Nephron (organoid): ENCODE measurements around the gene GUCY2C.
A peak's percentile ranks its signal among the peaks of the same experiment; 100 is the strongest.

Source experiments
- H3K27ac Mint-ChIP-seq, 3 experiments: 2 replicates each; pipeline ENCODE4 v1.8.0; 2020; ENCODE audit warnings: mixed read lengths in 3 of 3, mild to moderate bottlenecking in 2 of 3, moderate library complexity in 1 of 3
- H3K27me3 Mint-ChIP-seq: 2 replicates; pipeline ENCODE4 v1.8.0; 2021; ENCODE audit warnings: low read depth, mild to moderate bottlenecking, moderate library complexity, mixed read lengths
- H3K36me3 Mint-ChIP-seq: 2 replicates; pipeline ENCODE4 v1.8.0; 2020; ENCODE audit warnings: low read depth, mixed read lengths
- H3K4me1 Mint-ChIP-seq: 2 replicates; pipeline ENCODE4 v1.8.0; 2020; ENCODE audit warnings: mixed read lengths
- H3K4me3 Mint-ChIP-seq, 3 experiments: 2 replicates each; pipeline ENCODE4 v1.8.0; 2020; ENCODE audit warnings: mild to moderate bottlenecking in 3 of 3, mixed read lengths in 3 of 3, moderate library complexity in 2 of 3
- H3K9me3 Mint-ChIP-seq: 2 replicates; pipeline ENCODE4 v1.8.0; 2020; ENCODE audit warnings: mixed read lengths
- TF ChIP-seq, protein P1 (sequence below), 3 experiments: fragments of 200-600 bp; sonication (generic); IDR thresholded peaks; one replicate each; pipeline ENCODE4 v1.5.0; 2021; ENCODE audit warnings: antibody characterized with exemption in 3 of 3; ENCODE audit not compliant: unreplicated experiment in 3 of 3

Gene GUCY2C

DNA sequence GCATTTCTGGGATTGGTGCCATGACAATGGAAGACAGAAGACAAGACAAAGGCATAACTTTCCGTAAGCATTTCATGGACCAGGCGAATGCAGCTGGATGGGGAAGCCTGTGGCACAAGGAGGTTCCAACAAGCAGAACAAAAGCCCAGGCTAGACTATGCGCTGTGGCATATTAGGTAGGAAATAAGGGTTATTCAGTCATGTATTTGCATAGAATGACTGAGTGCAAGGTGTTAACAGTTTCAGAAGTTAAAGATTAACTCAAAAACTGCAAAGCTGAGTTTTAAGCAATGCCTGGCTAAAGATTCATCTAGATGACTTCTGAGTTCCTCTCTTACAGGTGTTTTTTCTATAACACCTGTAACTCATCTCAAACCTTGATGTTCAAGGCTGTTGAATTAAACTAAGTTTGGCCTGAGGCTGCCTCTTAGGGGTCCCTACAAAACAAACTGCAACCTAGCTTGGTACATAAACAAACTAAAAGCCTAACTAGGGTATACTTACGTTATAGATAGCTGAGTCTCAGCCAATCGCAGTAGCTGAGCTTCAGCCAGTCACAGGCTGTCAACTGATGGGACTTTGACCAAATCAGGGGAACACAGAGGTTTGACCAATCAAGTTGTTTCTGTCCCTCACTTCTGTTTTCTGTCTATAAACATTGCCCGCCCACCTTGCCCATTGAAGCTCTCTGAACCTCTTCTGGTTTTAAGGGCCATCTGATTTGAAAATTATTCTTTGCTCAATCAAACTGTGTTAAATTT lies 76.5 kb downstream of the GUCY2C start:
- Mint-ChIP-seq H3K4me1 (no peaks in the 10 kb centered on the region), H3K4me3 (no peak overlapping the region), H3K9me3 (no peaks in the 10 kb centered on the region), H3K27me3 (no peaks in the 10 kb centered on the region), H3K36me3 (no peaks in the 10 kb centered on the region), H3K27ac (peak overlapping the region; percentile 3 to 88 (median 38))
- TF ChIP-seq, protein P1, sequence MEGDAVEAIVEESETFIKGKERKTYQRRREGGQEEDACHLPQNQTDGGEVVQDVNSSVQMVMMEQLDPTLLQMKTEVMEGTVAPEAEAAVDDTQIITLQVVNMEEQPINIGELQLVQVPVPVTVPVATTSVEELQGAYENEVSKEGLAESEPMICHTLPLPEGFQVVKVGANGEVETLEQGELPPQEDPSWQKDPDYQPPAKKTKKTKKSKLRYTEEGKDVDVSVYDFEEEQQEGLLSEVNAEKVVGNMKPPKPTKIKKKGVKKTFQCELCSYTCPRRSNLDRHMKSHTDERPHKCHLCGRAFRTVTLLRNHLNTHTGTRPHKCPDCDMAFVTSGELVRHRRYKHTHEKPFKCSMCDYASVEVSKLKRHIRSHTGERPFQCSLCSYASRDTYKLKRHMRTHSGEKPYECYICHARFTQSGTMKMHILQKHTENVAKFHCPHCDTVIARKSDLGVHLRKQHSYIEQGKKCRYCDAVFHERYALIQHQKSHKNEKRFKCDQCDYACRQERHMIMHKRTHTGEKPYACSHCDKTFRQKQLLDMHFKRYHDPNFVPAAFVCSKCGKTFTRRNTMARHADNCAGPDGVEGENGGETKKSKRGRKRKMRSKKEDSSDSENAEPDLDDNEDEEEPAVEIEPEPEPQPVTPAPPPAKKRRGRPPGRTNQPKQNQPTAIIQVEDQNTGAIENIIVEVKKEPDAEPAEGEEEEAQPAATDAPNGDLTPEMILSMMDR (IDR thresholded peaks at IDR 0.05; ENCODE audit: unreplicated experiment in 3 of 3): no peak

DNA sequence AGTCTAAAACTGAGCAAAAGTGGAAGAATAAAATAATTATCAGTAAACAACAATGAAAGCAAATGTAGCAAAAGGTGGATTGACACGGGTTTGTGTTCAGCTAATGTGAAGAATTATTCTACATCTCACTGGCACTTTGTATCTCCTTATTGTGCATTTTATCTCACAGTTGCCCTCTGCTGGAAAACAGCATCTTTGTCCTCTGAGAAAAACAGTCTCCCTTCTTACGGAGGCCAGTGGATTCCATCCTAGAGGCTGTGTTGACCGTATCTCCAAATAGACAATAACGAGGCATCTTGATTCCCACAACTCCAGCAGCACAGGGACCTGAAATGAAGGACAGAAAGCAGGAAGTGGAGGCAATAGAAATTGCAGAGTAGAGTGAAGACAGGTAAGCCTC lies 77.4 kb downstream of the GUCY2C start:
- H3K36me3 Mint-ChIP-seq: no peaks in the 10 kb centered on the region

DNA sequence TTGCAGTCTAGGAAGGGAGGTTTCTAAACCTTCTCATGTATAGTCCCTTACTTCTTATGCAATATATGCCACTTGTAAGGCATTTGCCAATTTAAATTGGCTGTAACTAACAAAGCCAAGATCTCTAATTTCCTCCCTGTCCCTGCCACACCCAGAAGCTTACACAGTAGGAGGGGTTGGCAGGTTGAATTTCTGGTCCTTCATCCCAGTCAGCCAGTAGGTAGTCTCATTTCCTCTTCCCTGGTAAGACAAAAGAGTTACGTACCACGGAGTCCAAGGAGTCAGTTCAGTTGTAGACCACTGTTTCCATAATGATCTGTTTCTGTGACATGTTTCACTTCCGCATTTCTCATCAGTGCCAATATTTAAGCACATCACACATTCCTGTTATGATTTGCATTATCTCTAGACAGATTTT lies 81.7 kb downstream of the GUCY2C start:
- H3K9me3 Mint-ChIP-seq: peaks cover 9% of the 10 kb centered on the region
- H3K36me3 Mint-ChIP-seq: no peaks in the 10 kb centered on the region
- TF ChIP-seq, protein P1 (IDR thresholded peaks at IDR 0.05; ENCODE audit: unreplicated experiment in 3 of 3): no peak
- no peaks in the 10 kb centered on the region for H3K27me3 Mint-ChIP-seq
- no peak overlapping the region for H3K4me3 Mint-ChIP-seq
- no peak overlapping the region for H3K27ac Mint-ChIP-seq
- no peaks in the 10 kb centered on the region for H3K4me1 Mint-ChIP-seq

More for the DNA sequence above, 77.4 kb downstream of the GUCY2C start:
- no peaks in the 10 kb centered on the region for H3K27me3 Mint-ChIP-seq
- peak overlapping the region; percentile 3 to 88 (median 16) for H3K27ac Mint-ChIP-seq
- no peak overlapping the region for H3K4me3 Mint-ChIP-seq
- TF ChIP-seq, protein P1 (IDR thresholded peaks at IDR 0.05; ENCODE audit: unreplicated experiment in 3 of 3): peak; percentile 24 to 44 (median 27)
- no peaks in the 10 kb centered on the region for H3K4me1 Mint-ChIP-seq
- no peaks in the 10 kb centered on the region for H3K9me3 Mint-ChIP-seq

DNA sequence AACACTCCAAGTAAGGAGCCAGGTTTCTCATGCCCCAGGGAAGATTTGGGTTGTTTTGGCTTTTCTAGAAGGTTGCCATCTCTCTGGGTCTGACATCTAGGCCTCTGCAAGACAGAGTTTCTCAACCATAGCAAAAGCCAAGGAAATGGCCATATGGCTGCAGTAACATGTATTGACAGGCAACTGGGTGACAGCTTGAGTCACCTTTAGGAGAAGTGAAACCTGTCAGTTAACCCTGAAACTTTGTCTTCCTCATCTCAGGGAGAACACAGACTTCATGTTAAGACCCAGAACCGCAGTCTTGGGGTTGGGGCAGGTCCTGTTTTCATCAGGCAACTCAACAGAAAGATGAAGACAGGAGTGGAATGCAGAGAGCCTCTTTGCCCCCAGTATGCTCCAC lies 82.7 kb downstream of the GUCY2C start:
- Mint-ChIP-seq H3K36me3 (no peaks in the 10 kb centered on the region), H3K4me1 (no peaks in the 10 kb centered on the region), H3K27ac (no peak overlapping the region), H3K27me3 (no peaks in the 10 kb centered on the region), H3K9me3 (peaks cover 15% of the 10 kb centered on the region), H3K4me3 (no peak overlapping the region)
- TF ChIP-seq, protein P1 (IDR thresholded peaks at IDR 0.05; ENCODE audit: unreplicated experiment in 3 of 3): no peak

DNA sequence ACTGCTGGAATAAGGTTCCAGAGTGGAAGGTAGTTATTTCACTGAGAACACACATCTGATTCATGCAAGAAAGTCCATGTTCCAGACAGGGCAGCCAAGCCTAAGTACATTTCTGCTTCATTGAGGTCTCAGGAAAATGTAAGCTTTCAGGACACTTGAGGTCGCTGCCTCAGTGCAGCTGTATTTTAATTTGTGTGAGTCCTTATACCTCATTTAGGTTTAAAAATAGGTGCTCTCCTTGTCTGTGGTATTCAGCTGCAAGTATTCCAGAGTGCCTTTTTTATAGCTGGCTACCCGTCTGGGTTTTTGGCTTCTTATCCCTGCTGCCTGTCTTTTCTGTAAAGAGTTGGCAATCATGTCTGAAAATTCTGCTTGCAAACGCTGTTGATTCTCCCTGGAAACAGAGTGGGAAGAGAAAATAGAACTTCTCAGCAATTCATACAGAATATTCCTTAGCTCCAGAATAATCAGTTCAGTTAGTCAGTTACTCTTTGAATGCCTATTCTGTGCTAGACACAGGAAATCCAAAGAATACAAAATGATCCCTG lies 83.4 kb downstream of the GUCY2C start:
- TF ChIP-seq, protein P1 (IDR thresholded peaks at IDR 0.05; ENCODE audit: unreplicated experiment in 3 of 3): no peak
- Mint-ChIP-seq H3K27me3 (no peaks in the 10 kb centered on the region), H3K4me3 (no peak overlapping the region), H3K27ac (no peak overlapping the region), H3K36me3 (peaks cover 4% of the 10 kb centered on the region), H3K9me3 (peaks cover 22% of the 10 kb centered on the region), H3K4me1 (no peaks in the 10 kb centered on the region)

DNA sequence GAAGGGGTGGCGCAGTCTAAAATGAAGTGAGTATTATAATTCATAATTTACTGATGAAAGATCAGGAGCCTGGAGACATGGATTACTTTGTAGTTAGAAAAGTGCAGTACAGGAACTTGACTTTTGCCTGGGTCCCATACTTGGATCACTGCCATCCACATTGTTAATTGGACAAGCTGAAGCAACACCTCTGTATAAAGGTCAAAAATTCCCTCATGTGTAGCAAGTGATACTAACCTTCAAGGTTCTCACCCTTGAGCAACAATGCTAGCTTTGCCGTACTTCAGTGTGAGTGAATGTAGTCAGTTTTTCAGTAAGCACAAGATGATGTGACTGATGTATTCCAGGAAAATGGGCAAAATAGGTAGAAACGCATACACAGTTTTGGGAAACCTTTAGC lies 84.1 kb downstream of the GUCY2C start:
- TF ChIP-seq, protein P1 (IDR thresholded peaks at IDR 0.05; ENCODE audit: unreplicated experiment in 3 of 3): no peak
- H3K4me1 Mint-ChIP-seq: no peaks in the 10 kb centered on the region
- H3K9me3 Mint-ChIP-seq: peaks cover 28% of the 10 kb centered on the region
- no peaks in the 10 kb centered on the region for H3K27me3 Mint-ChIP-seq
- H3K36me3 Mint-ChIP-seq: peaks cover 4% of the 10 kb centered on the region
- no peak overlapping the region for H3K4me3 Mint-ChIP-seq
- no peak overlapping the region for H3K27ac Mint-ChIP-seq
